OCI-LY7 (cell line): ENCODE measurements around the gene EXOC6B.

Experiments used
- EZH2phosphoT487 ChIP-seq: fragments of 200-600 bp; sonication (generic); IDR thresholded peaks from 2 replicates; pipeline ENCODE4 v1.6.1; 2018; ENCODE audit warnings: low read depth, borderline replicate concordance, mild to moderate bottlenecking, mixed run types, antibody characterized with exemption, low read length, moderate library complexity, mixed read lengths
- TF ChIP-seq, protein P1 (sequence below): fragments of 200-600 bp; sonication (generic); conservative IDR thresholded peaks from 2 replicates; pipeline ENCODE4 v1.5.1; 2014; ENCODE audit warnings: mild to moderate bottlenecking, antibody characterized with exemption, low read length, moderate library complexity, mixed read lengths

DNA sequence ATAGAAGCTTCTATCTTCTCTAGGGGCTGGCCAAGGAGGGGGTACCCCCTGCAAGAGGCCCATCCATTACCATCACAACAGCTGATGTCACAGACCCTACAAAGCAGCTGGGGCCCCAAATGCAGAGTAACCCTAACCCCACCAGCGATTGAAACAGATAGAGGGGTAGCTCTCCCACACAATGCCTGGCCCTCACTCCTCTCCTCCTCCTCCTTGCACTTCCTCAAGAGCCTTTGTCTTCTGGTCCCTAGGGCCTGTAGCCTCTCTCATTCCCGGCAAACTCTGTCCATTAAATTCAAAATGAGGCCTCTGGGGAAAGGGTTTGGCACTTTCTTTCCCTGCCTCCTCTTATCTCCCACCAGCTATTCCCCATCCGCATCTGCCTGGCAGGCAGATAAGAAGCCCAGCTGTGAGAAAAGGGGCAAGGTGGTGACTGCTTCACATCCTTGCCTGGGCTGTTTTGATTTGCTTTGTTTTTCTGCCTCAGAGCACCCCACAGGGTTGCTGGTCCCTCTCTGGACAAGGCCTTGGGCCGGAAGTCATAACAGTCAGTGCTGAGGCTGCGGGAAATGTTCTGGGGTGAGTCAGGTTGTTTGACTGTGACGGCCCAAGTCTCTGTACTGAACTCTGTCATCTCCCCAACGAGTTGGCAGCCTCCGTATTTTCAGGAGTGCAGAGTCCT is 652.1 kb downstream of the EXOC6B start:
- TF ChIP-seq, protein P1, sequence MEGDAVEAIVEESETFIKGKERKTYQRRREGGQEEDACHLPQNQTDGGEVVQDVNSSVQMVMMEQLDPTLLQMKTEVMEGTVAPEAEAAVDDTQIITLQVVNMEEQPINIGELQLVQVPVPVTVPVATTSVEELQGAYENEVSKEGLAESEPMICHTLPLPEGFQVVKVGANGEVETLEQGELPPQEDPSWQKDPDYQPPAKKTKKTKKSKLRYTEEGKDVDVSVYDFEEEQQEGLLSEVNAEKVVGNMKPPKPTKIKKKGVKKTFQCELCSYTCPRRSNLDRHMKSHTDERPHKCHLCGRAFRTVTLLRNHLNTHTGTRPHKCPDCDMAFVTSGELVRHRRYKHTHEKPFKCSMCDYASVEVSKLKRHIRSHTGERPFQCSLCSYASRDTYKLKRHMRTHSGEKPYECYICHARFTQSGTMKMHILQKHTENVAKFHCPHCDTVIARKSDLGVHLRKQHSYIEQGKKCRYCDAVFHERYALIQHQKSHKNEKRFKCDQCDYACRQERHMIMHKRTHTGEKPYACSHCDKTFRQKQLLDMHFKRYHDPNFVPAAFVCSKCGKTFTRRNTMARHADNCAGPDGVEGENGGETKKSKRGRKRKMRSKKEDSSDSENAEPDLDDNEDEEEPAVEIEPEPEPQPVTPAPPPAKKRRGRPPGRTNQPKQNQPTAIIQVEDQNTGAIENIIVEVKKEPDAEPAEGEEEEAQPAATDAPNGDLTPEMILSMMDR = no peak
- TF ChIP-seq EZH2phosphoT487 = no peak
